Activated T-cell treated with anti-CD3 and anti-CD28 coated beads for 1 hour (primary cell): Measurements from ENCODE around the gene UBE2L3.
"Not testable (repeated sequence)": the region's sequence is repeated elsewhere in the genome, so short reads cannot be mapped to it uniquely, and the experiment has no call there.

Experiments used
- DNase-seq: peaks from one replicate; pipeline ENCODE4 v3.0.0-alpha.2; 2020; ENCODE audit warnings: low read depth

UBE2L3 gene

DNA sequence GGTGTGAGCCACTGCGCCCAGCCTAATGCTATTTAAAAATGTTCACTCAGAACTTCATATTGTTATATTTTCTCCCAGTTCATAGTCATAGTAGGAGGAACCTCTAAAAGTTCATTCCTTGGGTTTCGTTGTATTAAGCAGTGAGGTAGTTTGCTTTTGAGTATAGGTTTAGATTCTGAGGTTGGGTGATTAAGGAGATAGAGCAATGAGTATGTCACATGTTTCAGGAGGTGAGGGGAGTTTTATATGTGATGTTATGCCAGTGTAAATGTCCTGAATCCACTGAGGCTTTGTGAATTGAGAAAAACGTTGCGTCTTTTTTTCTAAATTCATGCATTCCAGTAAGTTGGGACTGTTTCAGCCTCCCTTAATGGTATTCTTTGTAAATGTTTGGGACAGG, 4.2 kb downstream of the UBE2L3 start:
- no peak for DNase-seq

DNA sequence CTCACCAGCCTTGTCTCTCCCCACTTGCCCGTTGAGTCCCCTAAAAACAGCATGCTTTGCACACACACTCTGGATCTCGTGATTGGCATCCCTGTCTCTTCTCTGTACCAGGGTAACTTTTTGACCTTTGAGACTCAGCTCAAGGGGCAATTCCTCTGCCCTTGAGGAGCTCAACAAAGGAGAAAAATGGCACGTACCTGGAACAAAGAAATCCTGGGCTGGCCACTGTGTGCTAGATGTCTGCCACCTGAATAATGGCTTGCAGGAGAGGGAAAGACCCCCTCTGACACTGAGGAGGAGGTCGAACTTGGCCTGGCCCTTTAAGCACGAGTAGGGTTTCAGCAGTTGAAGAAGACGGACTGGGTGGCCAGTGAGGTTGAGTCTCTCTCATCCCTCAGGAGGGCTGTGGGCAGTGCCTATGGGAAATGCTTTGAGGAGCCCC, 5.8 kb downstream of the UBE2L3 start:
- no peak for DNase-seq

- no peak for DNase-seq
Observed at GRCh38 chr22:21573750-21574494, 6.4 kb downstream of the UBE2L3 start.

DNA sequence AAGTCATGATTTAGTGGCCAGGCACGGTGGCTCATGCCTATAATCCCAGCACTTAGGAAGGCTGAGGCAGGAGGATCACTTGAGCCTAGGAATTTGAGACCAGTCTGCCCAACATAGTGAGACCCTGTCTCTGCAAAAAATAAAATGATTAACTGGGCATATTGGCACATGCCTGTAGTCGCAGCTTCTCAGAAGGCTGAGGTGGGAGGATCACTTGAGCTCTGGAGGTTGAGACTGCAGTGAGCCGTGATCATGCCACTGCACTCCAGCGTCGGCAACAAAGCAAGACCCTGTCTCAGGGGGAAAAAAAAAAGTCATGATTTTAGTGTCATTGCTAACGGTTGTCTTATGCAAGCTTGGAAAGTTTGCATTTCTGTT, 11.9 kb downstream of the UBE2L3 start:
- no peak for DNase-seq

- DNase-seq, result not testable (repeated sequence)
Observed at GRCh38 chr22:21580623-21581007, 13.1 kb downstream of the UBE2L3 start.

DNA sequence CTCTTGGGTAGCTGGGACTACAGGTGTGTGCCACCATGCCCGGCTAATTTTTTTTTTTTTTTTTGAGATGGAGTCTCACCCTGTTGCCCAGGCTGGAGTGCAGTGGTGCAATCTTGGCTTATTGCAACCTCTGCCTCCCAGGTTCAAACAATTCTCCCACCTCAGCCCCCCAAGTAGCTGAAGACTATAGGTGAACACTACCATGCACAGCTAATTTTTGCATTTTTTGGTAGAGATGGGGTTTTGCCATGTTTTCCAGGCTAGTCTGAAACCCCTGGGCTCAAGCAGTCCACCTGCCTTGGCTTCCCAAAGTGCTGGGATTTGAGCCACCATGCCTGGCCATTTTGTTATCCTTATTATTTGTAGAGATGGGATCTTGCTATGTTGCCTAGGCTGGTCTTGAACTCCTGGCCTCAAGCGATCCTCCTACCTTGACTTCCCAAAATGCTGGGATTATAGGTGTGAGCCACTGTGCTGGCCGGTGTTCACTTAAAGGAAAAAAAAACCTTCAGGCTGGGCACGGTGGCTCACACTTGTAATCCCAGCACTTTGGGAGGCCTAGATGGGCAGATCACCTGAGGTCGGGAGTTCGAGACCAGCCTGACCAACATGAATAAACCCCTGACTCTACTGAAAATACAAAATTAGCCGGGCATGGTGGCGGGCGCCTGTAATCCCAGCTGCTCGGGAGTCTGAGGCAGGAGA, 13.6 kb downstream of the UBE2L3 start:
- not testable (repeated sequence) for DNase-seq

DNA sequence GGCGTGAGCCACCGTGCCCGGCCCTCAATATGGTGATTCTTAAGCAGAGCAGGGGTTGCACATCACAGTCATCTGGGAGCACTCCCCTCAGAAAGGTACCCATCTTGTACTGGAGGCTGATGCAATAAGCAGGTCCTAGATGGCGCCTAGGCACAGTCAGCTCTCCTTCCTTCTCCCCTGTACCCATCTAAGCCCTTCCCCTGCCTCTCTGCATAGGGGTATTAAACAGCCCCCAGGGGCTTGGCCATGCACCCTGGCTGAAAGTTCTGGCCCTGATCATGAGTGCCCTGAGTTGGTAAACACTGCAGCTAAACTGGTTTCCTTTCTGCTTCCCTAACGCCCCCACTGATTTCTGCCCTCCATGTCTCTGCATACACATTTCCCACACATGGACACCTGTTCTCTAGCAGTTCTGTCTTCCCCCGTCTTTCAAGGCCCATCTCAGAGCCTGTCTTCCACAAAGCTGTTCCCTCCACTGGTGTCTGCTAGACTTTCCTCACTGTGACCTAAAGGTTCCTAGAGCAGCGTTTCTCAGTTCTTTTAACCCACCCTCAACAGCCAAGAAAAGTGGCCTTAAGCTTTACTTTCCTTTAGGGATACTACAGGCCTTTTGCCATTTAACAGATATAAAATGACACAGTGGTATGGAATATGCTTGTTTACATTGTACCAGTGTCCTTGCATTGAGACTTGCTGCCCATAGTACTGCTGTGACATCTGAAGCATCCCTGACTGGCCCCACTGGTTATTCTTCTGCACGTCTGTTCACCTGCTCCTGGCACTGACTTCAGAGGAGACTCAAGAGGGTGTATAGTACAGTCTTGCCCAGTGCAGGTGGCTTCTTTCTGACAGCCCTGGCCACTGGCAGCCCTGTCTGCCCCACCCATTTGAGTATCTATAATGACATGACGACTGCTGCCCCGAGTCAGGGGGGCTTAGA, 15.6 kb downstream of the UBE2L3 start:
- no peak for DNase-seq

- DNase-seq, result no peak
Observed at GRCh38 chr22:21585389-21585788, 17.9 kb downstream of the UBE2L3 start.

- DNase-seq, result no peak
Observed at GRCh38 chr22:21587803-21588611, 20.5 kb downstream of the UBE2L3 start.

GRCh38 chr22:21589396-21589795, 21.9 kb downstream of the UBE2L3 start:
- no peak for DNase-seq

- DNase-seq, result no peak
Observed at GRCh38 chr22:21590809-21591641, 23.5 kb downstream of the UBE2L3 start.

DNA sequence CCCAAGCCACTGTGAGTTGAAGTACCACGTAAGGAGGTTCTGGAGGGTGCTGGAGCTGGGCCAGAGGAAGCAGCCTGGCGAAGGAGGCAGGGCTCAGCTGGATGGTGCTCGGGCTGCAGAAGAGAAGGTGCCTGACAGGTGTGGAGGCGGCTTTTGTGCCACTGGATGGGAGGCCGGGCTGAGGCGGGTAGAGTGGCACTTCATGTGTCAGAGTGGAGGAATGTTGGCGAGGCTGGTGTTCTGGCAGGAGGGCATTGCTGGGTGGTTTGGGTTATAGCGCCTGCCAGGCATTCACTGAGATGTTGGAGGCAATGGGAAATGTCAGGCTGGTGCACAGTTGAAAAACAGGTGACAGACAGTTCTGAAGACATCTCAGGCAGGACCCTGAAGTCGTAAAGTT, 24.2 kb downstream of the UBE2L3 start:
- no peak for DNase-seq

DNA sequence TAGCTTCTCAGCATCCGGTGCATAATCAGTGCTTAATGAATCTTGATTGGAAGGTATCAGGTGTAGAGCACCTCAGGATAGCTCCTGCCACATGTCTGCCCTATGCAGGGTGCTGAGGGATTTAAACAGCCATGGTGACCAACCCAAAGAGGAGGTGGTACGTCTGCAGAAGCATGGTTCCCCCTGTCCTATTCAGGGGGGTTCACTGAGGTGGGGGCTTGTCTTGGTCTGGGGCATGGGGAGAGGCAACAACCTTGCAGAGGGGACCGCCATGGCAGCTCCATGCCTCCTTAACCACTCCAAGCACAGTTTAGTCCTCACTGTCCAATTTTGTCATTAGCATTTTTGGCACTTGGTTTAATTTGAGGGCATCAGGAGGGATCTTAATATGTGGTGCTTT, 24.9 kb downstream of the UBE2L3 start:
- DNase-seq, result no peak

GRCh38 chr22:21593406-21594232, 26.1 kb downstream of the UBE2L3 start:
- no peak for DNase-seq

DNA sequence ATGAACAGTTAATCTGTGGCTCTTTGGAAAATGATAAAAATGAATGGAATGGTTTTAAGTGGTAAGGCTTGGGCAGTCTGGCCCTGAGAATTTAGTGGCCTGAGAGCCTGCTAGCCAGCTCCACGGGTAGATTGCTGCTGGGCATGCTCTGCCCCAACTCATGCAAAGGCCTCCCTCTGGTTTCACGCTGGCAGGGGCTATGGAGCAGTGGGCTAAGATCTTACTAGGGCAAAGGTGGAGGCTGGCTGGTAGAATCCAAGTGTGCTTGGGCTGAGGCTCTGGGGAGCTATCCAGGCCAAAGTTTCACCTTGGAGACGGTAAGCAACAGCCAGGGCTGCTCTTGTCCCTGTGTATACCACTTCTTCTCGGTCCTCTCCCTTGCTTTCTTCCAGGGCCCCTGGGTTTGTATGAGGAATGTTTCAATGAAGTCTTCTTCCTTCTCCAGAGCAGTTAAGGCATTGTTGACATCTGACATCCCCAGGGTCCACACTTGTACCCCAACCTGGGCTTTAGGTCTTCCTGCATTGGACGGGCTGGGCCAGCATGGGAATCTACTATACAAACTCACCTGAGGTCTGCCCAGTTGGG, 27.4 kb downstream of the UBE2L3 start:
- DNase-seq, result no peak

DNA sequence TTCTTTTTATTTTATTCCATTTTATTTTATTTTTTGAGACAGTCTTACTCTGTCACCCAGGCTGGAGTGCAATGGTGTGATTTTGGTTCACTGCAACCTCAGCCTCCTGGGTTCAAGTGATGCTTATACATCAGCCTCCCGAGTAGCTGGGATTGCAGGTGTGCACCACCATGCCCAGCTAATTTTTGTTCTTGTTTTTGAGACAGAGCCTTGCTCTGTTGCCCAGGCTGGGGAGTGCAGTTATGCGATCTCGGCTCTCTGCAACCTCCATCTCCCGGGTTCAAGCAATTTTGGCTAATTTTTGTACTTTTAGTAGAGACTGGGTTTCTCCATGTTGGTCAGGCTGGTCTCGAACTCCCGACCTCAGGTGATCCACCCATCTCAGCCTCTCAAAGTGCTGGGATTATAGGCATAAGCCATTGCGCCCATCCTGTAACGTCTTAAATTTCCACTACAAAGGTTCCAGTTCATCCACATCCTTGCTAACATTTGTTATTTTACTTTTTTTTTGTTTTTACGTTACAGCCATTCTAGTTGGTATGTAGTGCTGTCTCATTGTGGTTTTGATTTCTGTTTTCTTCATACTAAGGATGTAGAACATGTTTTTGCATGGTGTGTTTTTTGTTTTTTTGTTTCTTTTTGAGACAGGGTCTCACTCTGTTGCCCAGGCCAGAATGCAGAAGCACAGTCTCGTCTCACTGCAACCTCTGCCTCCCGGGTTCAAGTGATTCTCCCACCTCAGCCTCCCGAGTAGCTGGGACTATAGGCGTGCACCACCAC, 29.0 kb downstream of the UBE2L3 start:
- not testable (repeated sequence) for DNase-seq

GRCh38 chr22:21598302-21598701, 30.8 kb downstream of the UBE2L3 start:
- no peak for DNase-seq

GRCh38 chr22:21599053-21599893, 31.8 kb downstream of the UBE2L3 start:
- DNase-seq, result no peak
